ENCODE measurements around the gene ACOT9. TPM values are rescaled to one million over a fixed set of nuclear protein-coding genes. Genes with fewer than 3 reads are reported as not detected.
"Not testable (repeated sequence)": the region's sequence is repeated elsewhere in the genome, so short reads cannot be mapped to it uniquely, and the experiment has no call there.

ACOT9 gene
- polyA plus RNA-seq, 10 donors = 42.6 to 77.5 (median 59.0) TPM

DNA sequence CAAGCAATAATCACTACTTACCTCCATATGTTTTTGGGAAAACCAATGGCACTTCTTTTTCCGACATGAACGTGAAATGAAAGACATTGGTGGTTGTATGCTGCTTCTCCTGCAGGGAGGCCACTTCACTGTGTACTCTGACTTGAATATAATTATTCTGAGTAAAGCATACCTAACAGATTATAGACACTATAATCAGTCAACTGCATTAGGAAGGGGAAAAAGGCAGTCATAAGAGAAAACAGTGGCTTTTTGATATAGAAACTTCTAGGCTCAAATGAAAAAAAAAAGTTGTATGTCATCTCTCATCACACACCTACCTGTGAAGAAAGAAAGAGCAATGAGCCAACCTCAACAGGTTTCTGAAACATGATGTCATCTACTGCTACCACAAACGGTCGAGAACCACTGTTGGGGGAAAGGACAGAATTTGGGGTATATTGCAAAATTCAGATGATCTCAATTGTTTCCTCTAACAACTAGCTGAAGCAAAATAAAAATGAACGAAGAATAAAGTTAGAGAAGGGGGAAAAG, 38.3 kb downstream of the ACOT9 start:
- DNase-seq = no peak

DNA sequence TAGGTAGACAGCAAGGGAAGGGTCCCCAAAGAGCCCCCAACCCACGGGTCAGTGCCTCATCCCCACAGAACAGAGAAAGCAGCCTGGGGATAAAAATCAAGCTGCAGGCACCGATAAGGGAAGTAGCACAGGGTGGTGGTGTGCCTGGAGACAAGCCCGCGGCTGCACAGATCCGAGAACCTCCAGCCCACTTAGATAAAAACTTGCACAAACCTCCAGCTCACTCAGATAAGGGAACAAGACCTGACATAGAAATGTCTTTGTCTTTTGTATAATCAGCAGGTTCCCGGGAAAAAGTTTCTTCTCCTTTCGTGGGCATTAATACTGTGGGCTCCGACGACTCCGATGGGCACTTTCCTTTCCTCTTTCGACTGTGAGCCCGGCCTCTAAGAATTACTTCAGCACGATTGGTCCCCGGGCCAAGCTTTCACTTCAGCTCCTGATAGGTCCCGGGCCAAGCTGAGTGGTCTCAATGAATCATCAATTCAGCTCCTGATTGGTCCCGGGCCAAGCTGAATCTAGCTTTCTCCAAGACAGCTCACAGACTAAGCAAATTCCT, 43.4 kb downstream of the ACOT9 start:
- DNase-seq = peak in 2 of 3 donors; percentile 6 to 12

DNA sequence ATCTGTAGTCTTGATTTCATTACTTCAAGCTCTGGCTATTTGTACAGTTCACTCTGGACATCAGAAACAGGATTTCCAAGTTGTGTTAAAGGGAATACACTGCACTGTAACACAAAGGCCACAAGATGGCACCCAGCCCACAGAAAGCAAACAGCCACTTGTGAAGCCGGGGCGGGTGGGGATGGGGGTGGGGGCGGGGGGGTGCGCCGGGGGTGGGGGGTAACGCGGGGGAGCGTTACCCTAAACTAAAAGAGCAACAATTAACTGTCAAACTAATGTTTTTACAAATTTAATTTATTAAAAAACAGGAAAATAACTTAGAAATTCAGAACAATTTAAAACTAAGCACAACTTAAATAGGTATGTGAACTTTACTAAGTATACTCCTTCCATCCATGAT, 48.5 kb downstream of the ACOT9 start:
- DNase-seq = peak; percentile 38 to 63 (median 58)

DNA sequence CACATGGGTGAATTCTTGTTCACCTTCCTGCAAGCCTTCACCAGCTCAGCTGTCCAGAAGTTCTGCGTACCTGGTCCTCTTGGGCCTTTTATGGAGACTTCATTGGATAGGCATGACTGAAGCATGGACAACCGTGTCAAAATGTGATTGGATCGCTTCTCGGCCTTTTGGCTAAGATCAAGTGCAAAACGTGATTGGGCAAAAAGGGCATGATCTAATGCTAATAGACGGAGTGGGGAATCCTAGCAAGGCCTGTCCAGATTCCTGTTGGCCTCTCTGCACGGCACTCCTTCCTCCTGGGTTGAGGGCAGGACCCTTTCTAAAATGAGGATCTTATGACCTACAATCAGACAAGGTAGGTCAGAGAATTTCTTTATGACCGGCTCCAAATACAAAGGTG, 50.9 kb downstream of the ACOT9 start:
- no peak for DNase-seq

DNA sequence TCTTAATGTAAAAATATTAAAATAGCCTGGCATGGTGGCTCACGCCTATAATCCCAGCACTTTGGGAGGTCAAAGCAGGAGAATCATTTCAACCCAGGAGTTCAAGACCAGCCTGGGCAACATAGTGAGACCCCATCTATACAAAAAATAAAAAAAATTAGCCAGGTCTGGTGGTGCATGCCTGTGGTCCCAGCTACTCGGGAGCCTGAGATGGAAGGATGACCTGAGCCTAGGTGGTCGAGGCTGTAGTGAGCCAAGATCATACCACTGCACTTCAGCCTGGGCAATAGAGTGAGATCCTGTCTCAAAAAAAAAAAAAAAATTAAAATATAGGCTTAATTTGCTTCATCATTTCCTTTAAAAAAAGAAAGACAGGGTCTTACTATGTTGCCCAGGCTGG, 66.6 kb downstream of the ACOT9 start:
- DNase-seq = not testable (repeated sequence)

DNA sequence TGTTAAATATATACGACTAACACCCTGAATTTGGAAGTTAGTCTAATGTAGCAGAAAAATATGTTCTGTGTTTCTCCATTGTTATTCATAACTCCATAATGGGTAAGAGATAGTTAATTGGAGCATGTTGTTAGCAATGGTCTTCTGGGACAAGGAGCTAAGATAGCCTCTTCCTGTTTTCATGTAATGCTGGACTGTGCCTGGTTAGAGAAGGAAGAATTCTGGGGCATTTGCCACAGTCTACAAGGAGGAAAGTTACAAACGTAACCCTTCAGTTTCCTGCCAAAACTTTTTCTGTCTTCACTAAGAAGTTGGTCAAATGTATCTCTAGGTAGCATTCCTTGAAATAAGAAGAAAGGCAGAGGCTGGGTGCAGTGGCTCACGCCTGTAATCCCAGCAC, 70.0 kb downstream of the ACOT9 start:
- peak in 1 of 3 donors; percentile 18 for DNase-seq

DNA sequence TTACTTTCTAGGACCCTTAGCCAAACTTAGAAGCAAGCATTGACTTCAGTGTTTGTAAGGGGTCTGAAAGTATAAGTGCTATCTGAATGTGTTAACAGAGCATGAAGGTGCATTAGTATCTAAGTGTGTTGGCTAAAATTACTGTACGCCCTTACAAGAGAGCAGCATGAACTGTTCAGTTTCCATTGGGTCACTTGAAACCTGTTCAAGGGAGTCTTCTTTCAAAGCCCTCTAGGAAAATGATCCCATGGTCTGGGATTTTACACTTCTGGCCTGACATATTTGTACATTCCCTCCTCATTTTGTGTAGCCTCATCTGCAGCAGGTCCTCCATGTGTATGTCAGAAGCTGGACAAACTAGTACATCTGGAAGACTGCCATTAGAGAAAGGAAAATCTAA, 72.5 kb downstream of the ACOT9 start:
- peak in 2 of 3 donors; percentile 14 to 22 for DNase-seq

DNA sequence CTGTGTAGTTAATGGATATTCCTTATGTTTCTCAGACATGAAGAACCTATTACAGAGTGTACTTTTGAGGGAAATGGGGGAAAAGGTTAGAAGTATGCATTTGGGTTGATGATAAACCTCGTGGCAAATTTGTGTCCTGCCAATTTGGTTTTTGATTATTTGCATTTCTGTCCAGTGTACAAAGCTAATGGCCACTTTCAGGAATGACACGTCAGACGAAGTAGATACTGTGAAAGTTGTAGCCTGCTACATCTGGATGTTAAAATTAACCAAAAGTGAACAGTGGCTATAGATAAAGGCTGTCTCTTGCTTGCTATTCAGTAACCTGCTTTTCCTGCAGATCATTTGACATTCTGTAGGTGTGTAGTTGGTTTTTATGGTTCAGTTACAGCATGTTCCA, 74.7 kb downstream of the ACOT9 start:
- peak in 2 of 3 donors; percentile 11 to 51 for DNase-seq

DNA sequence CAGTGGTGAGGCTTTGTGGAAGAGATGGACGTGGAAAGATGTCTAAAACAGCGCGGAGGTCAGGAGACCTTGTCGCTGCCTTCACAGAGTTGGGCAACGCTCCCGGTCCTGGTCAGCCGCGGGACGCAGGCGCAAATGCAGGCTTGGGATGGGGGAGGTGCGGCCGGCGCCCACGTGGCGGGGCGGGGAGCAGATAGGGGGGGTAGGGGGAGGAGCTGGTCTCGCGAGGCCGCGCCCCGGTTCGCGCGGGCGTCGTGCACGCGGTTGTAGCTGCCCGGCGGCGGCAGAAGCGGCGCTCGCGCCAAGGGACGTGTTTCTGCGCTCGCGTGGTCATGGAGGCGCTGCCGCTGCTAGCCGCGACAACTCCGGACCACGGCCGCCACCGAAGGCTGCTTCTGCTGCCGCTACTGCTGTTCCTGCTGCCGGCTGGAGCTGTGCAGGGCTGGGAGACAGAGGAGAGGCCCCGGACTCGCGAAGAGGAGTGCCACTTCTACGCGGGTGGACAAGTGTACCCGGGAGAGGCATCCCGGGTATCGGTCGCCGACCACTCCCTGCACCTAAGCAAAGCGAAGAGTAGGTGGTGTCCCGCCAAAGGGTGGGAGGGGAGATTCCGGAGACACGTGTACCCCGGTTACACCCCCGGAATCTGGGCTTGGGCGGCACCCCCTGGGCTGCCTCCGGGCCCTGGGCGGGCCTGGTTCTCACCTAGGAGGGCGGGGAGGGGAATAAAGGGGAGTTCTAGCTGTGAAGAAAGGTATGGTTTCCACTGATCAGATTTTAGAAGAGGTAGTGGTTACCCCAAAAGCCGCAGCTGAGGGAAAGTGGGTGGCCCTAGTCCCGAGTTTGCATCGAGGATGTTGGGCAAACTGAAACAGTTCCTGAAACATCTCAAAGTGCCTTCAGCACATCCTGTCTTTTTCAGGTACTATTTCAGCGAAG, 75.6 kb downstream of the ACOT9 start, which contains the start of gene PRDX4:
PRDX4 (plus strand) TSS at position 255 of the 939 bp plus-strand sequence; CDS start at position 333, 78 bp downstream.
- DNase-seq = peak; percentile 85 to 94 (median 92)

DNA sequence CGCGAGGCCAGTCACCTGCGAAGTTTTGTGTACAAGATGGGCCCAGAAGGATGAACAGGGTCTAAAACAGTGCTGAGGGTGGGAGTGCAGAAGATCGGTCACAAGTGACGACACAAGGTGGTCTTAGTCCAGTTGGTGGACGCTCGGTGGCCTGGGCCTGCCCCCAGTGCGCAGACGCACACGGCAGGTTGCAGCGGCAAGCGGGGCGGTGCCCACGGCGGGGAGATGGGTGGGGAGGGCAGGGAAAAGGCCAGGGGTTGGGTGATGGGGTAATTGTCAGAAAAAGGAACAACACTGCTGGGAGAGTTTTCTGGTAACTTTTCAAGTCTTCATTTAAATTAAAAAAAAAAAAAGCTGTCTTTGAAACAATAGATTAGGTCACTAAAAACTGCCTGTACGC, 76.8 kb downstream of the ACOT9 start:
- DNase-seq = no peak

DNA sequence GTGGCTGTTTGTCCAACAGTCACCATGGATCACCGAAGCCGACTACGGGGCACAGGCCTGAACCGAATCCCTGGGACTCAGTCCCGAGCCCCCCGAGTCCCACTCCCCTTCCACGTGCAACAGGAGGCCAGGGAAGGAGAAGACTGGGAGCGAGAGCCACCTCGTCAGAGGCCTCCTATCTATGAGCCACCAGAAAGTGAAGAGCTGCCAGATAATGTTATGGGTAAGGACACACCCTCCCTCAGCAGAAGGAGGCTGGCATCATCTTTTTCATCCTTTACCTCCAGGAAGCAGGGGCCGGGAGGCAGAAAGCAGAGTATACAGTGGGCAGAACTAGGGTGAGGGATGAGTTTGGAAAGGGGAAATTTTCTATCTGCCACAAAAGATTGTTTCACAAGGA, 78.6 kb downstream of the ACOT9 start:
- DNase-seq = no peak

DNA sequence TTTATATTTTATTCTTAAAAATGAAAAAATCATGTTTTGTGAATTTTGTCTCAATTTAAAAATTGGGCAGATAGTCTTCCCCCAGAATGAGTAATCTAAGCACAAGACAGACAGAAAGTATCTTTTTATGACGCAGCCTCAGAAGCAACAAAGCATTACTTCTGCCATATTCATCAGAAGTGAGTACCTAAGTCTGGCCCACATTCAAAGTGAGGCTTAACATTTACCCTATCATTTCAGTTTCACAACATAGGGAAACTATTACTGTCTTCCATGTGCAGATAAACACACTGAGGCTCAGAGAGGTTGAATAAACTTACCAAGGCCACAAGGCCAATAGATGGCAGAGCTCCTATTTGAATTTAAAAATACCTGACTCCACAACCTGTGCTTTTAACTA, 80.2 kb downstream of the ACOT9 start:
- DNase-seq = no peak

DNA sequence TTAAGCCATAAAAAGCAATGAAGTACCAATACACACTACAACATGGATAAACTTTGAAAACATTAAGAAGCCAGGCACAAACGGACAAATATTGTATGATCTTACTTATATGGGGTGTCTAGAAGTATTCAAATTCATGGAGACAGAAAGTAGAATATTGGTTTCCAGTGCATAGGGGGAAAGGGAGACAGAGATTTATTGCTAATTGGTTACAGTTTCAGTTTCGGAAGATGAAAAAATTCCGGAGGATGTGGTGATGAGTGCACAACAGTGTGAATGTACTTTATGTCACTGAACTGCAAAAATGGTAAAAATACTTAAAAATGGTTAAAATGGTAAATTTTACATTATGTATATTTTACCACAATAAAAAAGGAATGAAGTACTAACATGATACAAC, 80.9 kb downstream of the ACOT9 start:
- no peak for DNase-seq

DNA sequence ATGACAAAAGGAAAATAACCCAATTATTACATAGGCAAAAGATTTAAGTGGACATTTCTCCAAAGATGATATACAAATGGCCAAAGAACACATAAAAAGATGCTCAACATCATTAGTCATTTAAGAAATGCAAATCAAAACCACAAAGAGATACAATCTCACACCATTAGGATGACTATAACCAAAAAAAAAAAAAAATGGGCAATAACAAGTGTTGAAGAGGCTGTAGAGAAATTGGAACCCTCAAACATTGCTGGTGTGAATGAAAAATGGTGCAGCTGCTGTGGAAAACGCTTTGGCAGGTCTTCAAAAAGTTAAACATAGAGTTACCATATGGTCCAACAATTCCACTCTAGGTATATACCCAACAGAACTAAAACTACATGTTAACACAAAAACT, 81.4 kb downstream of the ACOT9 start:
- no peak for DNase-seq

DNA sequence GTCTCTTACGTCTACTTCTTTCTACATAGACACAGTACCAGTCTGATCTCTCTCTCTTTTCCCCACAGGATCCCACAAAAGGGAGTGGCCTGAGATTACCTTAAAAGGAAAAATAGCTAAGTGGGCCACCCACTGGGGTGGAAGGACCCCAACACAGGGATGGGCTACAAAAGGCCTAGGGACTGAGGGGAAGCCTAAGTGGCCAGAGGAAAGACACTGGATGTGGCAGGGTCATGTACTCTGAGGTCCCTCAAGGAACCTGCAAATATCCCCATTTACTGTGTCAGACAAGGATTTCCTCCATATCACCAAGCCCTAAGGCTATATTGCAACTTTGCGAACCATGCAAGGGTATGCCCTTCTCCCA, 82.3 kb downstream of the ACOT9 start:
- DNase-seq = no peak

DNA sequence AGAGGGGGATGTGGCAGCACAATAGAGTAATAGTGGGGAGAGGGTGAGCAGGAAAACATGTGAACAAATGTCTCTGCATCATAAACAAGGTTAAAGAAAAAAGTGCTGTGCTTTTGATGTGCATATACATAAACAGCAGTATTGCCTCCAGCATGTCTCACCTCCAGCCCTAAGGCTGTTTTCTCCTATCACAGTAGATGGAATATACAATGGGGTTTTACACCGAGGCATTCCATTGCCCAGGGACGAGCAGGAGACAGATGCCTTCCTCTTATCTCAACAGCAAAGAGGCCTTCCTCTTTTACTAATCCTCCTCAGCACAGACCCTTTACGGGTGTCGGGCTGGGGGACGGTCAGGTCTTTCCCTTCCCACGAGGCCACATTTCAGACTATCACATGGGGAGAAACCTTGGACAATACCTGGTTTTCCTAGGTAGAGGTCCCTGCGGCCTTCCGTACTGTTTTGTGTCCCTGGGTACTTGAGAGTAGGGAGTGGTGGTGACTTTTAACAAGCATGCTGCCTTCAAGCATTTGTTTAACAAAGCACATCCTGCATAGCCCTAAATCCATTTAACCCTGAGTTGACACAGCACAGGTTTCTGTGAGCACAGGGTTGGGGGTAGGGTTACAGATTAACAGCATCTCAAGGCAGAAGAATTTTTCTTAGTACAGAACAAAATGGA, 82.9 kb downstream of the ACOT9 start:
- DNase-seq = not testable (repeated sequence)

DNA sequence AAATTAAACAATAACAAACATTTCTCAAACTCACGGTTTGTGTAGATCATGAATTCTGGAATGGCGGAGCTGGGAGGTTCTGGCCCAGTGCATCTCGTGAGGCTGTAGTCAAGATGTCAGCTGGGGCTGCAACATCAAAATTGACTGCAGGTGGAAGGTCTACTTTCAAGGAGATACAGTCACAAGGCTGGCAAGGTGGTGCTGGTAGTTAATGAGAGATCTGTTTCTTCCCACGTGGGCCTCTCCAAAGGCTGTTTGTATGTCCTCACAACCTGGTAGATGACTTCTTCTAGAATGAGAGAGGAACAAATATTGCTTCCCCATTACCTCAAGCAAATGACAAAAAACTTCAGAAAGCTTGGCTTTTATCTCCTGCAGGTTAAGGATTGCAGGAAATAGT, 83.7 kb downstream of the ACOT9 start:
- DNase-seq = no peak

DNA sequence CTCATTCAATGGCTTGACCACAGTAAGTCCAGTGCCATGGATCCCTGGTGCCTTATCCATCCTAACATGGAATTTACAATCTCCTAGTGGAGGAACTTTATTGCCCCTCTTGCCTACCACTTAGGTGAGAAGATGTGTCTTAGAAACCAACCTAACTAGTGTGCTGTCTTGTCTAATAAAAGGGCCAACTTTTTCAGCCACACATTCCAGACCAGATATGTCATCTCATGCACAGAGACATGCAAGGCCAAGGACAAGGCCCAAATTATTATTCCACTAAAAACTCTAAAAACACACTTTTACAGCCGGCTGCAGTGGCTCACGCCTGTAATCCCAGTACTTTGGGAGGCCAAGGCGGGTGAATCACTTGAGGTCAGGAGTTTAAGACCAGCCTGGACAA, 86.4 kb downstream of the ACOT9 start:
- no peak for DNase-seq

DNA sequence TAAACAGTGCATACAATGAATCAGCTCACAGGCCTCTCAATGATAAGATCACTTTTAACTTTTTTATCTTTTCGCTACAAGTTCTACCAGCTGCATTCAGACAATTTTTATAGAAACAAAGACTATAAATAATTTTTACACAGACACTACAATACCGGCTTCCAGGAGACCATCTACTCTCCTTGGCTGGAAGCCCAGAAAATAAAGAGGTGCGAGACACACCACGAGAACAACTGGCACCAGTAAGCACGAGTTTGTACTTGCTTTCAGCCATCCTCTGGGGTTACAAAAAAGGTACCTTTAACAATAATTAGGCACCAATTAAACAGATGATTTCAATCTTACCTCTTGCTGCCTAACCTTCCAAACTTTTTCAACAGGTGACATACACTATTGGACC, 87.0 kb downstream of the ACOT9 start:
- DNase-seq = no peak

All from muscle of back (tissue), 11 donors.